CD8-positive, alpha-beta memory T cell (primary cell): ENCODE results near the gene PLA2G15. TPM values are rescaled to one million over a fixed set of nuclear protein-coding genes. Genes with fewer than 3 reads are reported as not detected.

Experiments
- CTCF ChIA-PET: fragments of 350-600 bp; sonication (Branson Sonifier 250); formaldehyde crosslinking; loops from one replicate; lab custom pipeline; 2021; ENCODE audit warnings: antibody characterized with exemption; lab: Charles Lee
- POLR2A ChIA-PET: fragments of 350-600 bp; sonication (Branson Sonifier 250); formaldehyde crosslinking; loops from one replicate; lab custom pipeline; 2021; ENCODE audit warnings: antibody characterized with exemption; lab: Charles Lee
- DNase-seq, 5 donors: peaks; one replicate each; pipeline versions ENCODE4 v3.0.0 to v3.0.0-alpha.2; 2020 to 2022; ENCODE audit warnings: mixed read lengths in 1 of 5
- H3K27ac ChIP-seq: one replicate; pipeline ENCODE4 v1.7.0; 2013; ENCODE audit warnings: low read depth, mild to moderate bottlenecking, low read length, moderate library complexity
- H3K27me3 ChIP-seq: 2 replicates; pipeline ENCODE4 v1.7.0; 2013; ENCODE audit warnings: low read length, mild to moderate bottlenecking; ENCODE audit not compliant: insufficient read depth, poor library complexity, severe bottlenecking
- H3K36me3 ChIP-seq: 2 replicates; pipeline ENCODE4 v1.7.0; 2013; ENCODE audit warnings: mild to moderate bottlenecking, low read length, moderate library complexity; ENCODE audit not compliant: insufficient read depth
- H3K4me1 ChIP-seq: 2 replicates; pipeline ENCODE4 v1.7.0; 2013; ENCODE audit warnings: mild to moderate bottlenecking, low read length, moderate library complexity; ENCODE audit not compliant: insufficient read depth
- H3K4me3 ChIP-seq: 2 replicates; pipeline ENCODE4 v1.7.0; 2013; ENCODE audit warnings: mild to moderate bottlenecking, low read length
- H3K9me3 ChIP-seq: 2 replicates; pipeline ENCODE4 v1.7.0; 2013; ENCODE audit warnings: mild to moderate bottlenecking, low read length
- H3K27ac Mint-ChIP-seq, 8 donors: one replicate each; pipeline ENCODE4 v1.8.0; 2020 to 2021; ENCODE audit warnings: mixed read lengths in 8 of 8, mild to moderate bottlenecking in 6 of 8, inconsistent platforms in 3 of 8, moderate library complexity in 3 of 8
- H3K27me3 Mint-ChIP-seq, 2 donors: one replicate each; pipeline ENCODE4 v1.8.0; 2020 to 2021; ENCODE audit warnings: mixed read lengths in 2 of 2, mild to moderate bottlenecking in 1 of 2, moderate library complexity in 1 of 2
- H3K36me3 Mint-ChIP-seq, 3 donors: one replicate each; pipeline ENCODE4 v1.8.0; 2020 to 2021; ENCODE audit warnings: mixed read lengths in 3 of 3, inconsistent platforms in 1 of 3, mild to moderate bottlenecking in 1 of 3
- H3K4me1 Mint-ChIP-seq, 3 donors: one replicate each; pipeline ENCODE4 v1.8.0; 2020 to 2021; ENCODE audit warnings: mixed read lengths in 3 of 3, inconsistent platforms in 1 of 3, mild to moderate bottlenecking in 1 of 3
- H3K4me3 Mint-ChIP-seq, 7 donors: one replicate each; pipeline ENCODE4 v1.8.0; 2020 to 2021; ENCODE audit warnings: mixed read lengths in 7 of 7, mild to moderate bottlenecking in 6 of 7, moderate library complexity in 4 of 7, inconsistent platforms in 2 of 7
- H3K9me3 Mint-ChIP-seq, 5 donors: one replicate each; pipeline ENCODE4 v1.8.0; 2020 to 2022; ENCODE audit warnings: mixed read lengths in 5 of 5, mild to moderate bottlenecking in 3 of 5, moderate library complexity in 2 of 5, inconsistent platforms in 1 of 5
- polyA plus RNA-seq: library from polyadenylated mRNA; unstranded; fragments of 300-500 nt; fragmentation: Illumina TruSeq; gene quantifications from one replicate; pipeline ENCODE4 v1.2.3, GENCODE V29; 2021
- total RNA-seq, 2 experiments: library from RNA; stranded (reverse); gene quantifications; one replicate each; pipeline ENCODE4 v1.2.3, GENCODE V29; 2021

PLA2G15 gene
- total and polyA plus RNA-seq, 3 experiments from 2014 or later: 9.0 to 11.0 (median 9.4) TPM

DNA sequence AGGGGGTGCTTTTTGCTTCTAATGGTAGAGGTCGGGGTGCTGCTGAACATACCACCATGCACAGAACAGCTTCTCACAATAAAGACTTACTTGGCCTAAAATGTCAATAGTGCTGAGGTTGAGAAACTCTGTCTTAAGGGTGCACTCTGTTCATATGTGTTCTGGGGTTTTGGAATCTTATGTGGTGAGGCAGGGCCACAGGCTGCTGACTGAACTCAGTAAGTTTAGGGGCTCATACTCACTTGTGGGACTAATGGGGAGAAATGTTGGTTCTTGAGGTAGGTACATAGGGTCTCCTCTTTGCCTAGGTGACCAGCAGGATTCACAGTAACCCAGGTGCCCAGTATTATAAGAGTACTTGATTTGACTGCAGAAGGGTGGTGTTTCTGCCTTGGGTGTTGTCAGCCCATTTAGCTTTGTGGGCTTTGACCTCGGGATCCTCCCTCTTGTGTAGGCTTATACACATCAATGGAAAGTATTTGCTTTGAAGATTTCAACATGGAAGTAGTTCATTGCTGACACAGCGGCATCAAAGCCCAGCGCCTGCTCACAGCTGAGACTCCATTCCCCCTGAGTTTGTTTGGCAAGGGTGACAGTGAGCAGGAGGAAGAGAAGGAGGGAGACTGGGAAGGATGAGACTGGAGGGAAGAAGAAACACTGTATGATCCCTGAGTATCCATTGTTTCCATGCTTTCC, 36.3 kb downstream of the PLA2G15 start:
- Mint-ChIP-seq H3K27ac (peak overlapping the region; percentile 51 to 94 (median 87)), H3K4me1 (peaks cover 64 to 73% (median 72%) of the 10 kb centered on the region in 3 donors), H3K9me3 (no peaks in the 10 kb centered on the region), H3K36me3 (peaks cover 0 to 48% (median 24%) of the 10 kb centered on the region in 3 donors), H3K4me3 (peak overlapping the region; percentile 10 to 58 (median 46)), H3K27me3 (no peaks in the 10 kb centered on the region)
- H3K27me3 ChIP-seq: no peaks in the 10 kb centered on the region
- DNase-seq: peak in 1 of 5 donors; percentile 64
- H3K9me3 ChIP-seq: no peaks in the 10 kb centered on the region
- POLR2A ChIA-PET: interaction anchor here (2.0 kb wide), 1 partner anchor 9 kb away, joined by 5 read pairs; no protein-coding TSS in a partner anchor
- peaks cover 10% of the 10 kb centered on the region for H3K36me3 ChIP-seq
- peaks cover 80% of the 10 kb centered on the region for H3K4me1 ChIP-seq
- CTCF ChIA-PET: interaction anchor here (0.6 to 22.1 kb wide), 2 partner anchors 10 to 20 kb away, joined by 4 to 319 read pairs; partner anchors contain the start of gene SLC7A6
- H3K27ac ChIP-seq: no peak overlapping the region
- peak overlapping the region; percentile 43 for H3K4me3 ChIP-seq

DNA sequence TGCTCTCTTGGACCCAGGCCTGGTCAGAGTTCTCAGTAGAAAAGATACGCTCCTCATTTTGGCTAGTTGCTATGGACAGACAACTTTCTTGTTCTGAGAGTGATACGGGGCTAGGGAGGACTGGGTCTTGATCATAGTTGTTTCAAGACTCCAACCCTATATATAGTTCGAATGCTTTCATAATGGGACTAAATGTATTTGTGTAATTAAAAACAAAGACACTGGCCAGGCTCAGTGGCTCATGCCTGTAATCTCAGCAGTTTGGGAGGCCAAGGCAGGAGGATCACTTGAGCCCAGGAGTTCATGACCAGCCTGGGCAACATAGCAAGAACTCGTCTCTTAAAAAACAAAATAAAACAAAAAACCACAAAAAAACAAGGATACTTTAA, 36.9 kb downstream of the PLA2G15 start:
- no peaks in the 10 kb centered on the region for H3K9me3 Mint-ChIP-seq
- peaks cover 10% of the 10 kb centered on the region for H3K36me3 ChIP-seq
- peak overlapping the region in 6 of 7 donors; percentile 10 to 58 (median 44) for H3K4me3 Mint-ChIP-seq
- H3K27me3 Mint-ChIP-seq: no peaks in the 10 kb centered on the region
- H3K9me3 ChIP-seq: no peaks in the 10 kb centered on the region
- H3K27me3 ChIP-seq: no peaks in the 10 kb centered on the region
- no peak for DNase-seq
- no peak overlapping the region for H3K27ac ChIP-seq
- peak overlapping the region; percentile 43 for H3K4me3 ChIP-seq
- ChIA-PET CTCF (interaction anchor here (0.6 to 22.1 kb wide), 2 partner anchors 10 to 20 kb away, joined by 4 to 319 read pairs; partner anchors contain the start of gene SLC7A6), POLR2A (interaction anchor here (2.0 kb wide), 1 partner anchor 9 kb away, joined by 5 read pairs; no protein-coding TSS in a partner anchor)
- H3K36me3 Mint-ChIP-seq: peaks cover 0 to 48% (median 25%) of the 10 kb centered on the region in 3 donors
- peaks cover 80% of the 10 kb centered on the region for H3K4me1 ChIP-seq
- peaks cover 67 to 76% (median 75%) of the 10 kb centered on the region in 3 donors for H3K4me1 Mint-ChIP-seq
- H3K27ac Mint-ChIP-seq: peak overlapping the region; percentile 51 to 94 (median 88)

DNA sequence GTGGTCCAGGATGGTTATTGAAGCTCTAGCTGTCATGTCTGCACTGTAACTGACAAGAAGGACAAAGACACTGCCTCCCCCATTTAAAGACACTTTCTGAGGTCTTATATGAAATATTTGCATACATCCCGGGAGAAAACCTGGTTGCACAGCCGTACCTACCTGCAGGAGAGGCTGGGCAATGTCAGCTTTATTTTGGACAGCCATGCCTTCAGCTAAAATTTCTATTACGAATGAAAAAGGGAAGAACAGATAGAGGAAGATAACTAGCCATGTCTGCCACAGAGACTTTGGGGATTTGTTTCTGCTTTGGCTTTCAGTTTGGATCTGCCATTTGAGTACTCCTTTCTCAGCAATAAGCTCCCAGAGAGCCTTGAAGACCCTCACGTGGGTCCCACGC, 38.2 kb downstream of the PLA2G15 start:
- DNase-seq: no peak
- peaks cover 10% of the 10 kb centered on the region for H3K36me3 ChIP-seq
- peaks cover 93% of the 10 kb centered on the region for H3K4me1 ChIP-seq
- no peaks in the 10 kb centered on the region for H3K9me3 ChIP-seq
- no peak overlapping the region for H3K27ac ChIP-seq
- H3K9me3 Mint-ChIP-seq: no peaks in the 10 kb centered on the region
- H3K4me1 Mint-ChIP-seq: peaks cover 80 to 89% (median 87%) of the 10 kb centered on the region in 3 donors
- H3K27me3 ChIP-seq: no peaks in the 10 kb centered on the region
- H3K4me3 Mint-ChIP-seq: peak overlapping the region; percentile 4 to 84 (median 65)
- peaks cover 0 to 60% (median 29%) of the 10 kb centered on the region in 3 donors for H3K36me3 Mint-ChIP-seq
- peak overlapping the region; percentile 80 to 98 (median 90) for H3K27ac Mint-ChIP-seq
- no peak overlapping the region for H3K4me3 ChIP-seq
- H3K27me3 Mint-ChIP-seq: no peaks in the 10 kb centered on the region
- ChIA-PET POLR2A (interaction anchor here (2.0 to 3.5 kb wide), 2 partner anchors 11 to 19 kb away, joined by 5 to 21 read pairs; partner anchors contain the start of gene SLC7A6), CTCF (interaction anchor here (1.3 to 22.1 kb wide), 8 partner anchors 10 to 56 kb away, joined by 3 to 319 read pairs (median 4); partner anchors contain the start of genes PRMT7, SLC7A6 and SLC7A6OS)

DNA sequence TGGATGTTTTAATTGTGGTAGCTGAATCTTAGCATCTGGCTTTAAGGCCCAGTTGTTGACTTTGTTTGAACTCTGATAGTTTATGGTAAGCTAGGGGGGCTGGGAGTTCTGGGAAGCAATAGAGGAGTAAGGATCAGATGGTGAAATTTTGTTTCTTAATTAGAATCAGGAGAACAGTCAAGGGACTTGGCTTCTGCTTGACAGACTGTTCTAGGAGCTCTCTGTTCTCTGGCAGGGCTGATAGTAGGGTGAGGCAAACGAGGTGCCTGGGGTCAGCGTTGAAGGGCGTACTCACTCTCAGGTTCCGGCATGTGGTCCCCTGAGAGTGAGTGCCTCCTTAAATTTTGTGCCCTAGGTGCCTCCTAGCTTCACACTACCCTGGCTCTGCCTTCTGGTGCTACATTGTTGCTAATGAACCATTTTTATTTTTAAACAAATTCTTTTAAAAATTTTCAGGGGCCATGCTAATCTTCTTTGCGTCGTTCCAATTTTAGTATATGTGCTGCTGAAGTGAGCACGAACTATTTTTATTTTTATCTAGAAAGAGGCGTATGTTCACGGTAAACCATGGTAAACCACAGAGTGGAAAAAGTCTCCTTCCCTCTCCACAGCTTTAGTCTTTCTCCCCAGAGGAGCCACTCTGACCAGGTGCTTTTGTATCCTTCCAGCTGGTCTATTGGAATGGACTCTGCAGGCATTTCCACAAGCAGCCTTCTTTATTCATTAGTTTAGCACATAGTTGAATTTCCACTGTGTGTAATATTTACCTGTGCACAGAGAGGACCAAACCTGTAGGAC, 38.8 kb downstream of the PLA2G15 start:
- Mint-ChIP-seq H3K9me3 (no peaks in the 10 kb centered on the region), H3K4me3 (peak overlapping the region; percentile 56 to 84 (median 75)), H3K27me3 (no peaks in the 10 kb centered on the region), H3K27ac (peak overlapping the region; percentile 80 to 98 (median 90)), H3K36me3 (peaks cover 0 to 60% (median 29%) of the 10 kb centered on the region in 3 donors), H3K4me1 (peaks cover 84 to 91% (median 90%) of the 10 kb centered on the region in 3 donors)
- peak overlapping the region; percentile 28 for H3K4me3 ChIP-seq
- H3K27ac ChIP-seq: peak overlapping the region; percentile 3
- no peaks in the 10 kb centered on the region for H3K27me3 ChIP-seq
- H3K4me1 ChIP-seq: peaks cover 99% of the 10 kb centered on the region
- peaks cover 10% of the 10 kb centered on the region for H3K36me3 ChIP-seq
- no peaks in the 10 kb centered on the region for H3K9me3 ChIP-seq
- no peak for DNase-seq
- CTCF ChIA-PET: interaction anchor here (1.3 to 22.1 kb wide), 10 partner anchors 8 to 55 kb away, joined by 3 to 319 read pairs (median 4); partner anchors contain the start of genes PRMT7, SLC7A6 and SLC7A6OS
- POLR2A ChIA-PET: interaction anchor here (0.7 to 3.5 kb wide), 4 partner anchors 12 to 19 kb away, joined by 3 to 21 read pairs (median 7); partner anchors contain the start of gene SLC7A6

DNA sequence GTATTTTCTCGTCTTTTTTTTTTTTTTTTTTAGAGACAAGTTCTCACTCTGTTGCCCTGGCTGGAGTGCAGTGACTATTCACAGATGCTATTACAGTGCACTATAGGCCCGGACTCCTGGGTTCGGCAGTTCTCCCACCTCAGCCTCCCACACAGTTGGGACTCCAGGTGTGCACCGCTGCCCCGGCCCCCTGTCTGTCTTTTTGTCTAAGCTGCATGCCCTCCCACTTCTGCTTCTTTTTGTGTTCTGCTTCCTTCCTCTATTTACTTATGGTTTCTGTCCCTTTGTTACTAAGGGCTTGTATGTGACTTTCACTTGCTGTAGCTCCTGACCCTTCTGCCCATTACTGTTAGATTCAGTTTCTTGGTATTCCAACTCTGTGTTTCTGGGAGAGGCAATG, 39.7 kb downstream of the PLA2G15 start:
- CTCF ChIA-PET: interaction anchor here (1.5 to 22.1 kb wide), 7 partner anchors 8 to 44 kb away, joined by 3 to 319 read pairs (median 10); partner anchors contain the start of genes PRMT7, SLC7A6 and SLC7A6OS
- POLR2A ChIA-PET: interaction anchor here (0.7 to 3.5 kb wide), 6 partner anchors 9 to 26 kb away, joined by 3 to 21 read pairs (median 7); partner anchors contain the start of genes PRMT7, SLC7A6 and SLC7A6OS
- H3K36me3 Mint-ChIP-seq: peaks cover 0 to 61% (median 31%) of the 10 kb centered on the region in 3 donors
- H3K27ac Mint-ChIP-seq: peak overlapping the region; percentile 80 to 98 (median 90)
- no peaks in the 10 kb centered on the region for H3K27me3 ChIP-seq
- H3K4me3 ChIP-seq: peak overlapping the region; percentile 57
- H3K36me3 ChIP-seq: peaks cover 10% of the 10 kb centered on the region
- H3K9me3 ChIP-seq: no peaks in the 10 kb centered on the region
- H3K27ac ChIP-seq: no peak overlapping the region
- peak in 1 of 5 donors; percentile 39 for DNase-seq
- peak overlapping the region; percentile 56 to 84 (median 75) for H3K4me3 Mint-ChIP-seq
- no peaks in the 10 kb centered on the region for H3K9me3 Mint-ChIP-seq
- no peaks in the 10 kb centered on the region for H3K27me3 Mint-ChIP-seq
- peaks cover 99% of the 10 kb centered on the region for H3K4me1 ChIP-seq
- peaks cover 89 to 92% (median 92%) of the 10 kb centered on the region in 3 donors for H3K4me1 Mint-ChIP-seq

DNA sequence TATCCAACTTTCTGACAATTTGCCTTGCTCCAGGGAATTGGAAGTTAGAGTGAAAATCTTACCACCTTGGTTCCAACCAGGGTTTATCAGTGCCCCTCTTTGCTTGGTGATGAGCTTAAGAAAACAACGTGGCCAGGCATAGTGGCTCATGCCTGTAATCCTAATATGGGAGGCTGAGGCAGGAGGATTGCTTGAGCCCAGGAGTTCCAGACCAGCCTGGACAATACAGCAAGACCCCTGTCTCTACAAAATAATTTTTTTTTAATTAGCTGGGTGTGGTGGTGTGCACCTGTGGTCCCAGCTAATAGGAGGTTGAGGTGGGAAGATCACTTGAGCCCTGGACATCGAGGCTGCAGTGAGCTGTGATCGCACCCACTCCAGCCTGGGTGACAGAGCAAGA, 40.5 kb downstream of the PLA2G15 start:
- H3K9me3 ChIP-seq: no peaks in the 10 kb centered on the region
- H3K27ac ChIP-seq: no peak overlapping the region
- no peaks in the 10 kb centered on the region for H3K27me3 Mint-ChIP-seq
- ChIA-PET CTCF (interaction anchor here (1.1 to 22.1 kb wide), 8 partner anchors 9 to 43 kb away, joined by 4 to 319 read pairs (median 10); partner anchors contain the start of genes PRMT7, SLC7A6 and SLC7A6OS), POLR2A (interaction anchor here (0.6 to 3.5 kb wide), 8 partner anchors 10 to 567 kb away, joined by 3 to 21 read pairs (median 6); partner anchors contain the start of genes GFOD2, PRMT7, SLC7A6 and SLC7A6OS)
- peaks cover 0 to 63% (median 29%) of the 10 kb centered on the region in 3 donors for H3K36me3 Mint-ChIP-seq
- no peaks in the 10 kb centered on the region for H3K9me3 Mint-ChIP-seq
- no peak for DNase-seq
- peak overlapping the region; percentile 57 for H3K4me3 ChIP-seq
- H3K27me3 ChIP-seq: no peaks in the 10 kb centered on the region
- H3K4me1 ChIP-seq: peaks cover 99% of the 10 kb centered on the region
- peak overlapping the region in 6 of 7 donors; percentile 79 to 90 (median 84) for H3K4me3 Mint-ChIP-seq
- peaks cover 16% of the 10 kb centered on the region for H3K36me3 ChIP-seq
- peaks cover 92 to 95% (median 95%) of the 10 kb centered on the region in 3 donors for H3K4me1 Mint-ChIP-seq
- H3K27ac Mint-ChIP-seq: peak overlapping the region; percentile 80 to 98 (median 90)
